NCI-H748 (cell line): ENCODE measurements around the gene AP5M1.
A peak's percentile ranks its signal among the peaks of the same experiment; 100 is the strongest.
"Not testable (repeated sequence)": the region's sequence is repeated elsewhere in the genome, so short reads cannot be mapped to it uniquely, and the experiment has no call there.

ENCODE experiments used
- DNase-seq: peaks from one replicate; lab custom pipeline; 2025; ENCODE audit not compliant: unreplicated experiment; lab: John Stamatoyannopoulos, UW

The AP5M1 gene

GRCh38 chr14:57290751-57291150, 22.0 kb downstream of the AP5M1 start:
- no peak for DNase-seq

DNA sequence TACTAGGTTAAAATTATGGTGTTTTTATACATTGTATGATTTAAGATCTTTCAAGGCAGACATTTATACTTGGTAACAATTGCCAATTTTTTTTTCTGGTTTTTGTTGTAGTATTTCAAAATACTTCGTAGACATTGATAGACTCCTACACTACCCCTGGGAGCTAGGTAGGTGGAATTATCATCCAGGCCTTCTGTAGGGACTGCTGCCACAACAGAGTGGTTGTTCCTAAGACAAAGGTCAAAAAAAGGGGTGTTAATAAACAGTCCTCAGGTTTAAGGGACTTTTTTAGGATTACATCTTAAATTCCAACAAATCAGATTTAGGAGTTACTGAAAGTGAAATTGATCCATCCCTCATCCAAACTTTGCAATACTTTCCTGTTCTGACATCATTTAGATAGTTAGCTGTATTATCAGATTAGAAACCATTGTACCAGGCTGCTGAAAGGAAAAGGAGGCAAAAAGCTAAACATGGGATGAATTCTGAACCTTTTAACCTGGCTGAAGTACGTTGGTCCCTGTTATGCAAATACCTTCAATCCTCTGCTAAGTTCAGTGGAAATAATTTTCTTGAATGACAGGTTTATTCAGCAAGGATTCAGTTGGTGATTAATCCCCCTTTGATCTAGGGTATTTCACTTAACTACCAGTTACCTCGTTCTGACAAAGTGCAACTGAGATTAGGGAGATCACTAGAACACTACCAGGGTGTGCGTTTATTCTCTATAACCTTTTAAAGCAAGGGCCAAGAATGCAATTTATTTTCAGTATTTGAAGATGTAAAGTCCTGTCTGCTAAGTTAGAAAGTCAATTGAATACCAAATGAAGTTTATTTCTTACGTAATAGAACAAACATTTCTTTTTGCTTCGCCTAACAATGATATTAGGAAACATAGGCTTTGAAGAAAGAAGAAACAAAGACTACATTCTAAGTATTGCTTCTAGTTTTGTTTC, 23.2 kb downstream of the AP5M1 start:
- DNase-seq = no peak

DNA sequence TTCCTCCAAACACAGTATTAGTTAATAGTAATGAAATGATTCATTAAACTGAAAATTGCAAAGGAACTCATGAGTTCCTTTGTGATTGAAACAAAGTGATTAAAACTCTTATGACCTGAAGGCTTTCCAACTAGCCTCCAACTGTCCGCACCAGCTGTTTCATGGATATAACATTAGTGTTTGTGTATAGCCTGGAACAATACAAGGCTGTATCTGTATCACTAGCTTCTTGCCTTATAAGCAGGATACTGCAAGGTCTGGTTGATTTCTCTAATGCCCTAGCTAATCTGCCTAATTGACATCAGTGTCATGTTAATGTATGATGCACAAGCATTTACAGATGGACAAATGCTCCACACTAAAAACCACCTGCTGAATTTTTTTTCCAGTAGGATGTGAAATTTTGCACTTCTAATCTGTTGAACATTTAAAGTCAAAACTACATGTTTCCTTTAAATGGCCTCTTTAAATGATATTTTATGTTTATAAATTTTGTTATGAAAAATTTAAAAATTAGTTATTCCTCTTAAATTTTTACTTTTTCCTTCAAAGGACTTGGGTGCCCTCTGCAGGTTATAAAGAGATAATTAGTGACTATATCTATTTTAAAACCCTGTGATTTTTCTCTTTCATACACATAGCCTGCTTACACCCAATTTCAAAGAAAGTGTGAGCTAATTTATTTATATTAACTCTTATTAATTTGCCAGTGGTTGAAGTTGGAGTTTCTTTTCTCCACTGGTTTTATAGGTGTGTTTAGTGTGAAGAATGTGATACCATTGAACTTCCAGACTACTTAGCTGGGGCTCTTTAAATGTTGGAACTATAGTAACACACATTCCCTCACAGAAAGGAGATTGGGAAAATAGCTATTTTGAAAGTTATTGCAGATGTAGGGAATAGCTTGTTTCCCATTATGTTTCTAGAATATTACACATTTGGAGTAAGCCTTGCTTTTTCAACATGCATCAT, 25.4 kb downstream of the AP5M1 start:
- no peak for DNase-seq

- DNase-seq = no peak
Observed at GRCh38 chr14:57295239-57295638, 26.5 kb downstream of the AP5M1 start.

DNA sequence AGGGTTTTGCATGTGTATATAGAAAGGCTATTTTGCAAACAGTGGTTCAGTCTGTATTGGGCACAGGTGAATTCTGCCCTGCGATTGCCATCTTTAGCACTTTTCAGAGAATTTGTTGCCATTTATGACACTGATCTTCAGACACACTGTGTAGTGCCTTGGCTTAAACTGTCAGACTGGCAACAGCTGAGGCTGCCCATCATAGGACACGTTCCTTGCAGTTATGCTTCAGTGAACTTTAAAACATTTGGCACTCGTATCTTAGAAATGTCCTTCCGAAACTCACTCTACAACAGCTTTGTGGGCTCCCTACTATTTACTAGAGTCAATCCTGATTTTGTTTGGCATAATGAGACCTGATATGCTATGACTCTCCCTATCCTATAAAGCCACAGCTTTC, 29.1 kb downstream of the AP5M1 start:
- DNase-seq = no peak

GRCh38 chr14:57299511-57299910, 30.7 kb downstream of the AP5M1 start:
- DNase-seq = no peak

DNA sequence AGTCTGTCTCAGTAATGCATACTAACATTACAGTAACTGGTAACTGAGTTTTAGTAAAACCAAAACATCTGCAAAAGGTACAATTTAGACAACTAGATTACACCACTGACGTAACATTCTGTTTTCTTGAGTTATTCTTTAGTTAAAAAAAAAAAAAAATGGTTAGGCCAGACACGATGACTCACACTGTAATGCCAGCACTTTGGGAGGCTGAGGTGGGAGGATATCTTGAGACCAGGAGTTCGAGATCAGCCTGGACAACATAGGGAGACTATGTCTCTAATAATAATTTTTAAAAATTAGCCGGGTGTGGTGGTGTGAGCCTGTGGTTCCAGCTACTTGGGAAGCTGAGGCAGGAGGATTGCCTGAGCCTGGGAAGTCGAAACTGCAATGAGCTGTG, 34.1 kb downstream of the AP5M1 start:
- DNase-seq = no peak

GRCh38 chr14:57314396-57315089, 45.8 kb downstream of the AP5M1 start:
- no peak for DNase-seq

DNA sequence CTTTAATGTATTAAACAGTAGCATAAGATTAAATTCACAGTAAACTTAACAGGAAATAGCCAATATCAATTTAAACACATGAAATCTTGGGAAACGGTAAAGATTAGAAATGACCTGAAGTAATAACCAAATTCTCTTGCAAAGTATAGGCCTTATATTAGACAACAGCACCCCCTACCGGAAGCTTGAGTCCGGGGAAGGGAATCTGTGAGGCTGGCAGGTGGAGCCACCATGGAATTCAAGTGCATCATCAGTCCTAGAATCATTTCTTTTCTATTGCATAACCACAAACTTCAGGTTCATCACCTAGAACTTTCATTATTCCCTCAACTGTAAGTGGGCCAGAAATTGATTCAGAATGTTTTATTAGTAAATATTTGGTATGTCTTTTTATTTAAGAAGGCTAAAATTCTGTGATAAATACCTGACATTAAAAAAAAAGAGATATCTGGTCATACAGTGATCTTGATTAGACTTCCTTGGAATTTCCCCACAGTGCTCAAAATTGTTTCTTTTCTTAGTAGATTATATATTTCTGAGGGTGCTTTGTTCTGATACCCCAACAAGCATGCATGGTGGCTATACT, 48.6 kb downstream of the AP5M1 start:
- peak; percentile 77 for DNase-seq

DNA sequence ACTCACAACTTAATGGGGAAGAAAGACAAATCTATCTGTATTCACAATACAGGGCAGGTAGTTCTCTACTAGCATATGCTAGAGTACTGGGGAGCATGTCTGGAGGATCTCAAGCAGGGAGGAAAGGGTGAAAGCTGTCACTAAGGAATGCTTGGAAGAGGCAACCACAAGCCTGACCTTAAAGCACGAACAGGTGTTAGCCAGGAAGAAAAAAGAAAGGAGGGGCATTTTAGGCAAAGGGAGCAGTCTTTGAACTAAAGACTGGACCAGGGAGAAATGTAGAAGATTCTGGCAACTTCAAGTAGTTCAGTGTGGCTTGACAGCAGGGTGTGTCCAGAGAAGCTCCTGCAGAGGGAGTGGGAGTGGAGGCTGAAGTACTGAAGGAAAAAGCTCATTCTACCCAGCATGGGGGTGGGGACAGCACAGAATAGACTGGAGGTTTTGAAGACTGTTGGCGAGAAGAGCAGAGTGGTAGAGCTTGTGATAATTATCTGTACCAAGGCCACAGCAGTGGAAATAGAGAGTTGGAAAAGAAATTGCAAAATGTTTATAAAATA, 50.9 kb downstream of the AP5M1 start:
- no peak for DNase-seq

GRCh38 chr14:57323721-57324120, 55.0 kb downstream of the AP5M1 start:
- DNase-seq = no peak

GRCh38 chr14:57326253-57326652, 57.5 kb downstream of the AP5M1 start:
- no peak for DNase-seq

GRCh38 chr14:57329833-57330232, 61.1 kb downstream of the AP5M1 start:
- no peak for DNase-seq

- DNase-seq = not testable (repeated sequence)
Observed at GRCh38 chr14:57332475-57332874, 63.7 kb downstream of the AP5M1 start.

DNA sequence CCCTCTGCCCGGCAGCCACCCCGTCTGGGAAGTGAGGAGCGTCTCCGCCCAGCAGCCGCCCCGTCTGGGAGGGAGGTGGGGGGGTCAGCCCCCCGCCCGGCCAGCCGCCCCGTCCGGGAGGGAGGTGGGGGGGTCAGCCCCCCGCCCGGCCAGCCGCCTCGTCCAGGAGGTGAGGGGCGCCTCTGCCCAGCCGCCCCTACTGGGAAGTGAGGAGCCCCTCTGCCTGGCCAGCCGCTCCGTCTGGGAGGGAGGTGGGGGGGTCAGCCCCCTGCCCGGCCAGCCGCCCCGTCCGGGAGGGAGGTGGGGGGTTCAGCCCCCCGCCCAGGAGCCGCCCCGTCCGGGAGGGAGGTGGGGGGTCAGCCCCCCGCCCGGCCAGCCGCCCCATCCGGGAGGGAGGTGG, 65.0 kb downstream of the AP5M1 start:
- not testable (repeated sequence) for DNase-seq

DNA sequence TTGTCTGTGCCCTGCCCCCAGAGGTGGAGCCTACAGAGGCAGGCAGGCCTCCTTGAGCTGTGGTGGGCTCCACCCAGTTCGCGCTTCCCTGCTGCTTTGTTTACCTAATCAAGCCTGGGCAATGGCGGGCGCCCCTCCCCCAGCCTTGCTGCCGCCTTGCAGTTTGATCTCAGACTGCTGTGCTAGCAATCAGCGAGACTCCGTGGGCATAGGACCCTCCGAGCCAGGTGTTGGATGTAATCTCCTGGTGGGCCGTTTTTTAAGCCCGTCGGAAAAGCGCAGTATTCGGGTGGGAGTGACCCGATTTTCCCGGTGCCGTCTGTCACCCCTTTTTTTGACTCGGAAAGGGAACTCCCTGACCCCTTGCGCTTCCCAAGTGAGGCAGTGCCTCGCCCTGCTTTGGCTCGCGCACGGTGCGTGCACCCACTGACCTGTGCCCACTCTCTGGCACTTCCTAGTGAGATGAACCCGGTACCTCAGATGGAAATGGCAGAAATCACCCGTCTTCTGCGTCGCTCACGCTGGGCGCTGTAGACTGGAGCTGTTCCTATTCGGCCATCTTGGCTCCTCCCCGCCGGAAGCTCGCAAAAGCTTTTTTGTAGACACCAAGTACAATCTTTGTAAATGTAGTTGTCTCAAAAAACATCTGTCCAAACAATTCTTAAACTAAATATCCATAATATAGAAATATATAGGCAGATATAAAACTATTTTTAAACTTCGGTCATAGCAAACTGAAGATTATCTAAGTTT, 75.0 kb downstream of the AP5M1 start:
- peak; percentile 53 for DNase-seq

GRCh38 chr14:57345106-57345505, 76.3 kb downstream of the AP5M1 start:
- peak; percentile 81 for DNase-seq

- DNase-seq = peak; percentile 88
Observed at GRCh38 chr14:57346741-57347140, 78.0 kb downstream of the AP5M1 start.
